ENCODE results near the gene UBA6. TPM values are rescaled to one million over a fixed set of nuclear protein-coding genes. Genes with fewer than 3 reads are reported as not detected.
"Not testable (repeated sequence)": the region's sequence is repeated elsewhere in the genome, so short reads cannot be mapped to it uniquely, and the experiment has no call there.

The UBA6 gene
- total RNA-seq, 4 donors from 2014 or later, result 15.6 to 198 (median 67.3) TPM

DNA sequence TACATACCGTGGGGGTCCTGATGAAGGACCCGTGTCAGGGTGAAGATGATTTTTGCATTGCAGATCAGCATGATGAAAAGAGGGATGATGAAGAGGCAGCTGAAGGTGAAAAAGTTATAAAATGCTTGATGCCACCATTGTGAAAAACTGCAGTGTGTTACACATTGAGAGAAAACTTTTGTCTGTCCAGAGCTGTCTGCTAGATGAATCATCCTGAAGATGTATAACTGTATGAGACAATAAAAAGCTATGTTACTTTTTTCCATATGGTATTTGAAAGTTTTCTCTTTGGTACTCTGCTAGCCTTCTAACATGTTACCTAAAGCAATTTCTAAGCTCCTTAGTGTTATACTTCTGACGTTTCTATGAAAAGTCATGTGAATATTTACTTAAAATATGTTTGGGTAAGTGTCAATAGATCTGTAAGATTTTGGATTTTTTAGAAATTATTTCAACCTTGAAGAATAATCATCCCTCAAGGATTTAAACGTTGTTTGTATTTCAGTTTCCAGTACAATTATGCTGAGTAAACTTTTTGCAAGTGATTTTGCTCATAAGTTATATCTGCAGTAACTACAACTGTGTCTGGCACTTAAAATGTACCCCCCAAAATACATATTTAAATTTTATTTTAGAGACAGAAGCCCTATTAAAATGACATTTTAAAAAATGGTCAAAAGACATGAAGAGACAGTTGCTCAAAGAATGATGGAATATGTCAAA, 43.8 kb upstream of the UBA6 start:
- TF ChIP-seq, protein P1, sequence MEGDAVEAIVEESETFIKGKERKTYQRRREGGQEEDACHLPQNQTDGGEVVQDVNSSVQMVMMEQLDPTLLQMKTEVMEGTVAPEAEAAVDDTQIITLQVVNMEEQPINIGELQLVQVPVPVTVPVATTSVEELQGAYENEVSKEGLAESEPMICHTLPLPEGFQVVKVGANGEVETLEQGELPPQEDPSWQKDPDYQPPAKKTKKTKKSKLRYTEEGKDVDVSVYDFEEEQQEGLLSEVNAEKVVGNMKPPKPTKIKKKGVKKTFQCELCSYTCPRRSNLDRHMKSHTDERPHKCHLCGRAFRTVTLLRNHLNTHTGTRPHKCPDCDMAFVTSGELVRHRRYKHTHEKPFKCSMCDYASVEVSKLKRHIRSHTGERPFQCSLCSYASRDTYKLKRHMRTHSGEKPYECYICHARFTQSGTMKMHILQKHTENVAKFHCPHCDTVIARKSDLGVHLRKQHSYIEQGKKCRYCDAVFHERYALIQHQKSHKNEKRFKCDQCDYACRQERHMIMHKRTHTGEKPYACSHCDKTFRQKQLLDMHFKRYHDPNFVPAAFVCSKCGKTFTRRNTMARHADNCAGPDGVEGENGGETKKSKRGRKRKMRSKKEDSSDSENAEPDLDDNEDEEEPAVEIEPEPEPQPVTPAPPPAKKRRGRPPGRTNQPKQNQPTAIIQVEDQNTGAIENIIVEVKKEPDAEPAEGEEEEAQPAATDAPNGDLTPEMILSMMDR (IDR thresholded peaks at IDR 0.05), result no peak
- no peak for TF ChIP-seq POLR2A (IDR thresholded peaks at IDR 0.05)
- intact Hi-C loops (cut with DNase I; ENCODE audit: low total_unique reads), result no loop called here
- H3K36me3 ChIP-seq, result no peaks in the 10 kb centered on the region
- no peak overlapping the region for H3K4me3 ChIP-seq
- DNase-seq, result no peak
- no peaks in the 10 kb centered on the region for H3K27me3 ChIP-seq
- no peaks in the 10 kb centered on the region for H3K9me3 ChIP-seq
- H3K4me1 ChIP-seq, result no peaks in the 10 kb centered on the region
- H3K27ac ChIP-seq, result no peak overlapping the region

DNA sequence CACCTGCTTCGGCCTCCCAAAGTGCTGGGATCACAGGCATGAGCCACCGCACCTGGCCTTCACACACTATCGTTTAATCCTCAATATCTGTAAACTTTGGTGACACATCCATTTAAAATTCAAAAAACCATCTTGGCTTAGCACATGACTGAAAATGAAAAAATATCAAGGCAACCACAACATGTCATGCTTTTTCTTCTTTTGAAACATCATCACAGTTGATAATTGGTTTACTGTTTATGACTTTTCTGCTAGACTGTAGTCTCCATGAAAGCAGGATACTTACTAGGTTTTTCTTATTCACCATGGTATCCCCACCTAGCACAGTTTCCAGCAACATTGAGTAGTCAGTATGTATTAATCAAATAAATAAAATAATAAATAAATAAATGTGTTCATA, 42.2 kb upstream of the UBA6 start:
- DNase-seq, result no peak
- no peaks in the 10 kb centered on the region for H3K4me1 ChIP-seq
- intact Hi-C loops (cut with DNase I; ENCODE audit: low total_unique reads), result no loop called here

GRCh38 chr4:67736262-67736661, 35.3 kb upstream of the UBA6 start:
- TF ChIP-seq, protein P1 (IDR thresholded peaks at IDR 0.05), result no peak
- no peak for TF ChIP-seq POLR2A (IDR thresholded peaks at IDR 0.05)

More for the DNA sequence above, 42.2 kb upstream of the UBA6 start:
- Histone ChIP-seq H3K36me3 (no peaks in the 10 kb centered on the region), H3K9me3 (no peaks in the 10 kb centered on the region), H3K27ac (no peak overlapping the region), H3K27me3 (no peaks in the 10 kb centered on the region), H3K4me3 (no peak overlapping the region)
- TF ChIP-seq, protein P1 (IDR thresholded peaks at IDR 0.05), result no peak
- no peak for TF ChIP-seq POLR2A (IDR thresholded peaks at IDR 0.05)

GRCh38 chr4:67735325-67735724, 34.4 kb upstream of the UBA6 start:
- TF ChIP-seq, protein P1 (IDR thresholded peaks at IDR 0.05), result no peak
- TF ChIP-seq POLR2A (IDR thresholded peaks at IDR 0.05), result no peak
- Histone ChIP-seq H3K36me3 (no peaks in the 10 kb centered on the region), H3K4me3 (no peak overlapping the region), H3K4me1 (no peaks in the 10 kb centered on the region), H3K27ac (no peak overlapping the region), H3K27me3 (no peaks in the 10 kb centered on the region), H3K9me3 (no peaks in the 10 kb centered on the region)
- intact Hi-C loops (cut with DNase I; ENCODE audit: low total_unique reads), result no loop called here
- DNase-seq, result no peak

More at GRCh38 chr4:67736262-67736661, 35.3 kb upstream of the UBA6 start:
- Histone ChIP-seq H3K27ac (no peak overlapping the region), H3K9me3 (no peaks in the 10 kb centered on the region), H3K36me3 (no peaks in the 10 kb centered on the region), H3K4me3 (no peak overlapping the region), H3K4me1 (no peaks in the 10 kb centered on the region), H3K27me3 (no peaks in the 10 kb centered on the region)
- intact Hi-C loops (cut with DNase I; ENCODE audit: low total_unique reads), result no loop called here
- no peak for DNase-seq

GRCh38 chr4:67730511-67730910, 29.6 kb upstream of the UBA6 start:
- DNase-seq; H3K36me3 ChIP-seq; H3K4me3 ChIP-seq; intact Hi-C loops (cut with DNase I; ENCODE audit: low total_unique reads); H3K9me3 ChIP-seq; H3K27me3 ChIP-seq; H3K4me1 ChIP-seq; H3K27ac ChIP-seq: not testable (repeated sequence)

All from uterus (tissue), 4 donors.